Fibroblast of skin of left quadriceps (primary cell): ENCODE measurements around the gene PRTFDC1.
"Not testable (repeated sequence)": the region's sequence is repeated elsewhere in the genome, so short reads cannot be mapped to it uniquely, and the experiment has no call there.

Source experiments
- DNase-seq, 2 experiments: peaks; one replicate each; pipeline ENCODE4 v3.0.0-alpha.2; 2013; ENCODE audit warnings: low read depth in 2 of 2

Gene PRTFDC1

DNA sequence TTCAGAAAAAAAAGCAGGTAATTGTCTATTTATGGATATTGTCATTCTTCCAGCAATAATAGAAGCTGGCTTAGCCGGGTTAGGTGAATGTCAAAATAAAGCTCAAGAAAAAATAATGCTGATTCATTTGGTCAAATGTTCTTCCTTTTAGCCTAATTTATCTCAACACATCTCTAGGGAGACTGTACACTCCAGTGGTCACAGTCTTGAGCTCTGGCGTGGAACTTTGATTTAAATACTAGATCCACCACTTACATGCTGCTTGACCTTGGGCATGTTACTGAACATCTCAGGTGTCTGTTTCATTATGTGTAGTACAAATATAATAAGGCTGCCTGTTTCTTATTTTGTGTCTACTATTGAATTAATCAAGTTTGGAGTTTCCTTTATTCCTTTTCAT lies 22.0 kb downstream of the PRTFDC1 start:
- no peak for DNase-seq

DNA sequence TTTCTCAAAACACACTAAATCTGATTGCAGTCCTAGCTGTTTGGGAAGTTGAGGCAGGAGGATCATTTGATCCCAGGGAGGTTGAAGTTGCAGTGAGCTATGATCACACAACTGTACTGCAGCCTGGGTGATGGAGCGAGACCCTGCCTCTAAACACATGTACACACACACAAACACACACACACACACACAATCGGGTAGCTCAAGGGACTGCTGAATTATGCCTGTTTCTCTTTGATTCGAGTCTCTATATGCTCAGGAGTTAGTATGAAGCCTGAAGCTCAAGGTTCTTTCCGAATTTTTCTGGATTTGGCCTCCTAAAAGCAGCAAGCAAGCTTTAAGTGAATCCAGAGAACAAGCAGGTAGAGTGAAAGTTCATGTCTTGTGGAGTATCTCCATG lies 22.5 kb downstream of the PRTFDC1 start:
- no peak for DNase-seq

DNA sequence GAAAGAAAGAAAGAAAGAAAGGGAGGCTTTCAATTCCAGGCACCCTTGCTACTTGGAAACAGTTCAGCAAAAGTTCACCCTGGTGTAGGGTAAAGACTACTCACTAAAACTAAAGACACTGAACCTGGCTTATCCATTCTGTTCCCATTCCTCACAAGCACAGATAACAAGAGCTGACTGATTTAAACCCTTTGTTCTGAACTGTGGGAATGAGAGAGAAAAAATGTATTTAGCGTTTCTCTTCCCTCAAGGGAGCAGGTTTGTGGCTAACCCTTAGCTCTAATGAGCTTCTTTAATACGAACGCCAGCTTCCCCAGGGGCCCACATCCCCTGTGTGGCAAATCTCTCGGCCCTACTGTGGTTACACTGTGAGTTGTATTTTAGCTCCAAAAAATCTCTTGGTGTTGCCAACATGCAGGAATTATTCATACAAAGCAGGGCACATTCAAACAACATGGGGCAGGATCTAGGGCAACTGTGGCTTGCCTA lies 23.3 kb downstream of the PRTFDC1 start:
- peak; percentile 89 to 90 for DNase-seq

GRCh38 chr10:24928163-24928562 lies 24.2 kb downstream of the PRTFDC1 start:
- DNase-seq: no peak

DNA sequence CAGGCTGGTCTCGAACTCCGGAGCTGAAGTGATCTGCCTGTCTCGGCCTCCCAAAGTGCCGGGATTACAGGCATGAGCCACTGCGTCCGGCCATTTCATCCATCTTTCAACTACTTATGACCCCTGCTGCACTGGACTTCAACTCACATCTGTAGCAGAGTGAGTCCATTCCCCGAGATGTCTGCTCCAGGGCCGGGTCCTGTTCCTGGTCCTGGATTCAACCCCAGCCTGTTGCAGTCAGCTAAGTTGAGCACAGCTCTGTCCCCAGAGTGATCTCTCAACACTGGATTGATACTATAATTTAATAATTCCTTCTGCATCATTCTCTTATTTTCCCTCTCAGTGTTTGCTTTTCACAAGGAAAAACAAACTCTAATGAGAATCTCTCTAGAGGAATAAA lies 25.8 kb downstream of the PRTFDC1 start:
- DNase-seq: no peak

- no peak for DNase-seq
These were observed 26.6 kb downstream of the PRTFDC1 start for GRCh38 chr10:24925799-24926198.

DNA sequence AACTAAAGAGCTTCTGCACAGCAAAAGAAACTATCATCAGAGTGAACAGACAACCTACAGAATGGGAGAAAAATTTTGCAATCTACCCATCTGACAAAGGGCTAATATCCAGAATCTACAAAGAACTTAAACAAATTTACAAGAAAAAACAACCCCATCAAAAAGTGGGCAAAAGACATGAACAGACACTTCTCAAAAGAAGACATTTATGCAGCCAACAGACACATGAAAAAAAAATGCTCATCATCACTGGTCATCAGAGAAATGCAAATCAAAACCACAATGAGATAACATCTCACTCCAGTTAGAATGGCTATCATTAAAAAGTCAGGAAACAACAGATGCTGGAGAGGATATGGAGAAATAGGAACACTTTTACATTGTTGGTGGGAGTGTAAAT lies 27.9 kb downstream of the PRTFDC1 start:
- DNase-seq: not testable (repeated sequence)

DNA sequence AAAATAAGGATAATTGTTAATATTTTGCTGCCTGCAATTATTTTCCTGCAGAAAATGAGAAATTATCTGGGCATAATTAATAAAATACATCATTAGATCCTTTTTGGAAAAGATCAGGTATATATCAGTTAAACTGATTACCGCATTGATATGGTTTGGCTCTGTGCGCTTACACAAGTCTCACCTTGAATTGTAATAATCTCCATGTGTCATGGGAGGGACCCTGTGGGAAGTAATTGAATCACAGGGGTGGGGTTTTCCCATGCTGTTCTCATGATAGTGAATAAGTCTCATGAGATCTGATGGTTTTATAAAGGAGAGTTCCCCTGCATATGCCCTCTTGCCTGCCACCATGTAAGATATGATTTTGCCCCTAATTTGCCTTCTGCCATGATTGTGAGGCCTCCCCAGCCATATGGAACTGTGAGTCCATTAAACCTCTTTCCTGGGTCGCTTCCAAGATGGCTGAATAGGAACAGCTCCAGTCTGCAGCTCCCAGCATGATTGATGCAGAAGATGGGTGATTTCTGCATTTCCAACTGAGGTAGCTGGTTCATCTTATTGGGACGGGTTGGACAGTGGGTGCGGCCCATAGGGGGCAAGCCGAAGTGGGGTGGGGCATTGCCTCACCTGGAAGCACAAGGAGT lies 30.1 kb downstream of the PRTFDC1 start:
- DNase-seq: not testable (repeated sequence)

- DNase-seq: peak; percentile 88 to 89
These were observed 31.2 kb downstream of the PRTFDC1 start for GRCh38 chr10:24920907-24921881.

- not testable (repeated sequence) for DNase-seq
These were observed 32.2 kb downstream of the PRTFDC1 start for GRCh38 chr10:24920192-24920591.

DNA sequence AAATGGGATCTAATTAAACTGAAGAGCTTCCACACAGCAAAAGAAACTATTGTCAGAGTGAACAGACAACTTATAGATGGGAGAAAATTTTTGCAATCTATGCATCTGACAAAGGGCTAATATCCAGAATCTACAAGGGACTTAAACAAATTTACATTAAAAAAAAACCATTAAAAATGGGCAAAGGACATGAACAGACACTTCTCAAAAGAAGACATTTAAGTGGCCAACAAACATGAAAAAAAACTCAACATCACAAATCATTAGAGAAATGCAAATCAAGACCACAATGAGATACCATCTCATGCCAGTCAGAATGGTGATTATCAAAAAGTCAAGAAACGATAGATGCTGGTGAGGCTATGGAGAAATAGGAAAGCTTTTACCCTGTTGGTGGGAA lies 32.8 kb downstream of the PRTFDC1 start:
- DNase-seq: not testable (repeated sequence)

DNA sequence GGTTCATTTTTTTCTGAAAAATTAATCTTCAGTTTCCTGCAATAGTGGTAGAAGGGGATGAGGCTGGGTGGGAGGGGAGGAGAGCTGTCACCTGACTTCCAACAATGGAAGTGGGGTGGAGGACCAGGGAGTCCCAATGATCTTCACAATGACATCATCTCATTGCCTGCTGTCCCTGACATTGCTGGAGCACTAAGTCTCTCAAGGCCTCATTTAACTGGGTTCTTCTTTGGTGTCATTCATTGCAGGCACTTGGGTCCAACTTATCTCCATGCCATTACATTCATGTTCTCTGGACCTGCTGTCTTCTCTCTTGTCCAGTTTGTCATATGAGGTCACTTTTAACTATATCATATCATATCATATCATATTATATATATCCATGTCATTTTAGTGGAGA lies 34.4 kb downstream of the PRTFDC1 start:
- no peak for DNase-seq

GRCh38 chr10:24917493-24917892 lies 34.9 kb downstream of the PRTFDC1 start:
- DNase-seq: no peak

GRCh38 chr10:24916365-24916764 lies 36.0 kb downstream of the PRTFDC1 start:
- DNase-seq: no peak

DNA sequence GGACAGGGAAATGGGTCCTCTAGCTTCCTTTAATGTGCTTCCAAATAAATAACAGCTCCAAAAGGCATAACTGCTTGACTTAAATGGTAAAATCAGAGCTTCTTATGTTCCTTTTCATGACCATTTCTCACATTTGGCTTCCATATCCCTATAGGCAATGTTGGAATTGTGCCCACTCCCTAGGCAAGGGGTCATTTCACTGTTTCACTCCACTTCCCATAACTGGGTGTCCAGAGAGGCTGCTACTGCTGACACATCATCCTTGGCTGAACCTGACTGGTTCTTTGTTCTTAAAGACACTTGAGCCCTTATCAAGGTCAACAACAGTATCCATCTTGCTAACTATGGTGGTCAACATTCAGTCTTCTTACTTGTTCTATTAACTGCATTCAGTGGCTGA lies 37.1 kb downstream of the PRTFDC1 start:
- no peak for DNase-seq

GRCh38 chr10:24914148-24914547 lies 38.3 kb downstream of the PRTFDC1 start:
- DNase-seq: no peak

DNA sequence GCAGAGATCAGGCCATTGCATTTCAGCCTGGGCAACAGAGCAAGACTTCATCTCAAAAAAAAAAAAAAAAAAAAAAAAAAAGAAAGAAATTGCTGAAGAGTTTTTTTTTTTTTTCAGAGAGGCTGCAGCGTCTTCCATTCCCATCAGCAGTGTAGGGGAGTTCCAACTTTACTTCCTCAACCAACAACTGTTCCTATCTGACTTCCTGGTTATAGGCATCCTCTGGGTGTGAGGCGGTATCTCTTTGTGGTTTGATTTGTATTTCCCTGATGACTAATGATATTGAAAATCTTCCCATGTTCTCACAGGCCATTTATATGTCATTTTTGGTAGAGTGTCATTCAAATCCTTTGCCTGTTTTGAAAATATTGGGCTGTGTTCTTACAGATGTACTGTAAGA lies 40.2 kb downstream of the PRTFDC1 start:
- no peak for DNase-seq

DNA sequence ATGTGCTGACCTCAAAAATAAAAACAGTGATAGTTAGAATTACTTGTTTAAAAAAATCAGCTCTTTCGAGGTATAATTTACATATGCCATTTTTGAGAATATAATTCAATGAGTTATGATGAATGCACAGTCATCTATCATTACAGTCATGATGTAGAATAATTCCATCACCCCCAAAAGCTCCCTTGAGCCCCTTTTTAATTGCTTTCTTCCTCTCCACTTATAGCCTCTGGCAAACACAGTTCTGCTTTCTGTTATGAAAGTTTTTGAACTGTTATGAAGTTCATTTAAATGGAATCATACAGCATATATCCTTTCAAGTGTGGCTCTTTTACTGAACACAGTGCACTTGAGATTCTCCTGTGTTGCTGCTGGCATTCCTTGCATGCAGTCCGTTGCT lies 41.4 kb downstream of the PRTFDC1 start:
- DNase-seq: no peak

DNA sequence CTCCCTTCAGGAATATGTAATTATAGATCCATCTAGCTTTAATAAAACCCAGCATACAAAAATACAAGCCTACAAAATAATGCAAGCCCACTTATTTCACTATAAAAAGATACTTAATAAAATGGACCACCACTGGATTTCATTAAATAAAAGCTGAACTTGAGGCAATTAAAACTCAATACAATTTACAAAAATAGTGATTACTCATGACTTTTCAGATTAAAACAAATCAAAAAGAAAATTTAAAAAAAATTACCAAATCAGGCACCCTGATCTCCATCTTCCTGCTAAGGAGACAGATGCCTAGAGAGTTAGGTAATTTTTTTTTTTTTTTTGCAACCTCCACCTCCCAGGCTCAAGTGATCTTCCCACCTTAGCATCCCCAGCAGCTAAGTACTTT lies 41.8 kb downstream of the PRTFDC1 start:
- no peak for DNase-seq

- no peak for DNase-seq
These were observed 43.5 kb downstream of the PRTFDC1 start for GRCh38 chr10:24908793-24909423.

GRCh38 chr10:24907956-24908355 lies 44.5 kb downstream of the PRTFDC1 start:
- no peak for DNase-seq

DNA sequence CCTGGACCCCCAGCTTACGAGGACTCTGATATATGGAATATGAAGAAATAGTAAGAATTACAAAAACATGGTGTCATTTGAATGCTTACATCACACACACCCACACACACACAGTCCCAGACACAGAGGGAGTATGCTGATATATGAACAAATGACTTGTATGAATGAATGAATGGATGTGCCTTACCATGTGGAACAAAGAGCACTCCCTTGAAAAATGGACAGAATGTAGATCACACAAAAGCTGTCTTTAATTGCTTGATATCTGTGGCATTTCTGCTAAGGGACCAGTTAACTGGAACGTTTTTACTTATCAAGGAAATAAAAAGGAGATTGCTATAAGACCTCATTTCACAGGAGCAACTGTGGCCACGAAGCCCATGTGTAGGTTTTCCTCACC lies 46.0 kb downstream of the PRTFDC1 start:
- no peak for DNase-seq
